ENCODE measurements around the gene RNF5. TPM values are rescaled to one million over a fixed set of nuclear protein-coding genes. Genes with fewer than 3 reads are reported as not detected.

The RNF5 gene
- total and polyA plus RNA-seq, 10 of the 15 experiments (the other 5 are each of a cell fraction or from before 2014, with no cell fraction given): 31.4 to 114 (median 62.8) TPM

DNA sequence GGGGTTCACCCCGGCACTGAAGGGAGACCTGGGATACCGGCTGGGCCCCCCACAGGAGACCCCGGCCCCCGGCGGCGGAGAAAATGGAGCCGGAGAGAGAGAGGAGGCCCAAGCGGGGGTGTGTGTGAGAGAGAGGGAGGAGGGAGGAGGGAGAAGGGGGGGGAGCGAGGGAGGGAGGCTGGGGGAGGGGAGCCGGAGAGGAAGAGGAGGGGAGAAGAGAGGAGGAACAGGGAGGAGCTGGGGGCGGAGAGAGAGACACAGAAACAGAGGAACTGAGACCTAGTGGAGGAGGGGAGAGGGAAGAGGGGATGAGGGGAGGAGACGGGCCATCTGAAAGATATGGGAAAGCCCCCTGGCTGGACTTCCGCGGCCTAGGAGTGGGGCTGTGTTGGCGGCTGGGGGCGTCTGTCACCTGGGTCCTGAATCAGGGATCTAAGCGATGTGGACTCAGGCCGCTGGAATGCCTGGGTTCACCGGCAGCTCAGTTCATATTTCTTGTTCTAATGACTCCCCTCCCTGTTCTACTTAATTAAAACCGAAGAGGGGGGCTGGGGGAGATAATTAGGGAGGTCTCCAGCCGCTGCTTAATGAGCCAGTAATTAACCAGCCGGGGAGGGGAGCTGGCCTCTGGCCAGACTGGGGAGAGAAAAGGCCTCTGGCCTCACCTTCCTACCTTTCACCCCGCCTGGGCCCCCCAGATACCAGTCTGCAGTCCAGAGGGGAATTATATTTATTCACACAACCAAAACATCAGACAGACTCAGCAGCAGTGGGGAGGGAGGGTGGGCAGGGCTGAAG, 12.0 kb downstream of the RNF5 start, which contains the start of gene PBX2 (continued):
- TF ChIP-seq, protein P1, sequence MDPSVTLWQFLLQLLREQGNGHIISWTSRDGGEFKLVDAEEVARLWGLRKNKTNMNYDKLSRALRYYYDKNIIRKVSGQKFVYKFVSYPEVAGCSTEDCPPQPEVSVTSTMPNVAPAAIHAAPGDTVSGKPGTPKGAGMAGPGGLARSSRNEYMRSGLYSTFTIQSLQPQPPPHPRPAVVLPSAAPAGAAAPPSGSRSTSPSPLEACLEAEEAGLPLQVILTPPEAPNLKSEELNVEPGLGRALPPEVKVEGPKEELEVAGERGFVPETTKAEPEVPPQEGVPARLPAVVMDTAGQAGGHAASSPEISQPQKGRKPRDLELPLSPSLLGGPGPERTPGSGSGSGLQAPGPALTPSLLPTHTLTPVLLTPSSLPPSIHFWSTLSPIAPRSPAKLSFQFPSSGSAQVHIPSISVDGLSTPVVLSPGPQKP (IDR thresholded peaks at IDR 0.05; ENCODE audit: low read depth, low read length): no peak
- TF ChIP-seq HCFC1 (IDR thresholded peaks at IDR 0.05; ENCODE audit: low read length): peak; percentile 46; the same call in 1 of the 2 replicates
- TF ChIP-seq POU2F2 (IDR thresholded peaks at IDR 0.05; ENCODE audit: borderline replicate concordance, low read depth, low read length): 0 out of 3 replicates have a peak, but pooled peaks have one; percentile 21
- peak; percentile 80; the same call in 1 of the 2 replicates for TF ChIP-seq POLR2AphosphoS5 (IDR thresholded peaks at IDR 0.05; ENCODE audit: low read length)
- peak; percentile 99 for TF ChIP-seq HDGF (IDR thresholded peaks at IDR 0.05)
- peak; percentile 70 for TF ChIP-seq POLR2A (IDR thresholded peaks at IDR 0.05; ENCODE audit: low read depth, low read length)
- TF ChIP-seq BRCA1 (IDR thresholded peaks at IDR 0.05; ENCODE audit: low read depth, low read length): no peak
- TF ChIP-seq EGR1 (IDR thresholded peaks at IDR 0.05; ENCODE audit: borderline replicate concordance in 1 of 2, low read depth in 2 of 2, low read length in 2 of 2): peak in 1 of 2 experiments; percentile 90; a peak in 2 of 3 replicates
- 0 out of 4 replicates have a peak, but pooled peaks of 1 of the 2 experiments have one; percentile 14 for TF ChIP-seq ETV6 (conservative IDR thresholded peaks at IDR 0.05 in 1 of 2, IDR thresholded peaks at IDR 0.05 in 1 of 2; ENCODE audit: borderline replicate concordance in 1 of 2, low read depth in 1 of 2)
- TF ChIP-seq SP1 (IDR thresholded peaks at IDR 0.05; ENCODE audit: low read depth, low read length): peak; percentile 64
- TF ChIP-seq ATF7 (IDR thresholded peaks at IDR 0.05; ENCODE audit: low read depth): peak; percentile 87
- TF ChIP-seq RAD51 (IDR thresholded peaks at IDR 0.05): no peak
- TF ChIP-seq, protein P2, sequence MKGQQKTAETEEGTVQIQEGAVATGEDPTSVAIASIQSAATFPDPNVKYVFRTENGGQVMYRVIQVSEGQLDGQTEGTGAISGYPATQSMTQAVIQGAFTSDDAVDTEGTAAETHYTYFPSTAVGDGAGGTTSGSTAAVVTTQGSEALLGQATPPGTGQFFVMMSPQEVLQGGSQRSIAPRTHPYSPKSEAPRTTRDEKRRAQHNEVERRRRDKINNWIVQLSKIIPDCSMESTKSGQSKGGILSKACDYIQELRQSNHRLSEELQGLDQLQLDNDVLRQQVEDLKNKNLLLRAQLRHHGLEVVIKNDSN (IDR thresholded peaks at IDR 0.05; ENCODE audit: borderline replicate concordance, extremely low read length, insufficient read depth, low read depth, low read length): no peak
- TF ChIP-seq PAX8 (IDR thresholded peaks at IDR 0.05): no peak
- TF ChIP-seq, protein P3, sequence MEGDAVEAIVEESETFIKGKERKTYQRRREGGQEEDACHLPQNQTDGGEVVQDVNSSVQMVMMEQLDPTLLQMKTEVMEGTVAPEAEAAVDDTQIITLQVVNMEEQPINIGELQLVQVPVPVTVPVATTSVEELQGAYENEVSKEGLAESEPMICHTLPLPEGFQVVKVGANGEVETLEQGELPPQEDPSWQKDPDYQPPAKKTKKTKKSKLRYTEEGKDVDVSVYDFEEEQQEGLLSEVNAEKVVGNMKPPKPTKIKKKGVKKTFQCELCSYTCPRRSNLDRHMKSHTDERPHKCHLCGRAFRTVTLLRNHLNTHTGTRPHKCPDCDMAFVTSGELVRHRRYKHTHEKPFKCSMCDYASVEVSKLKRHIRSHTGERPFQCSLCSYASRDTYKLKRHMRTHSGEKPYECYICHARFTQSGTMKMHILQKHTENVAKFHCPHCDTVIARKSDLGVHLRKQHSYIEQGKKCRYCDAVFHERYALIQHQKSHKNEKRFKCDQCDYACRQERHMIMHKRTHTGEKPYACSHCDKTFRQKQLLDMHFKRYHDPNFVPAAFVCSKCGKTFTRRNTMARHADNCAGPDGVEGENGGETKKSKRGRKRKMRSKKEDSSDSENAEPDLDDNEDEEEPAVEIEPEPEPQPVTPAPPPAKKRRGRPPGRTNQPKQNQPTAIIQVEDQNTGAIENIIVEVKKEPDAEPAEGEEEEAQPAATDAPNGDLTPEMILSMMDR (IDR thresholded peaks at IDR 0.05 in 2 of 3, conservative IDR thresholded peaks at IDR 0.05 in 1 of 3; ENCODE audit: control insufficient read depth in 2 of 3, extremely low read depth in 1 of 3, insufficient read depth in 1 of 3, low read depth in 3 of 3, low read length in 3 of 3): 0 out of 6 replicates have a peak, but pooled peaks of 1 of the 3 experiments have one; percentile 2
- TF ChIP-seq EP300 (IDR thresholded peaks at IDR 0.05; ENCODE audit: borderline replicate concordance in 1 of 2, control insufficient read depth in 1 of 2, low read depth in 2 of 2, low read length in 2 of 2): peak; percentile 22 to 27; a peak in 2 of 4 replicates
- peak; percentile 91 for TF ChIP-seq IKZF1 (conservative IDR thresholded peaks at IDR 0.05)
- no peak for TF ChIP-seq KLF5 (IDR thresholded peaks at IDR 0.05; ENCODE audit: partially characterized antibody)
- TF ChIP-seq, protein P4, sequence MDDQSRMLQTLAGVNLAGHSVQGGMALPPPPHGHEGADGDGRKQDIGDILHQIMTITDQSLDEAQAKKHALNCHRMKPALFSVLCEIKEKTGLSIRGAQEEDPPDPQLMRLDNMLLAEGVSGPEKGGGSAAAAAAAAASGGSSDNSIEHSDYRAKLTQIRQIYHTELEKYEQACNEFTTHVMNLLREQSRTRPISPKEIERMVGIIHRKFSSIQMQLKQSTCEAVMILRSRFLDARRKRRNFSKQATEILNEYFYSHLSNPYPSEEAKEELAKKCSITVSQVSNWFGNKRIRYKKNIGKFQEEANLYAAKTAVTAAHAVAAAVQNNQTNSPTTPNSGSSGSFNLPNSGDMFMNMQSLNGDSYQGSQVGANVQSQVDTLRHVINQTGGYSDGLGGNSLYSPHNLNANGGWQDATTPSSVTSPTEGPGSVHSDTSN (IDR thresholded peaks at IDR 0.05; ENCODE audit: insufficient replicate concordance, low read depth, low read length): peak; percentile 40
- TF ChIP-seq, protein P5, sequence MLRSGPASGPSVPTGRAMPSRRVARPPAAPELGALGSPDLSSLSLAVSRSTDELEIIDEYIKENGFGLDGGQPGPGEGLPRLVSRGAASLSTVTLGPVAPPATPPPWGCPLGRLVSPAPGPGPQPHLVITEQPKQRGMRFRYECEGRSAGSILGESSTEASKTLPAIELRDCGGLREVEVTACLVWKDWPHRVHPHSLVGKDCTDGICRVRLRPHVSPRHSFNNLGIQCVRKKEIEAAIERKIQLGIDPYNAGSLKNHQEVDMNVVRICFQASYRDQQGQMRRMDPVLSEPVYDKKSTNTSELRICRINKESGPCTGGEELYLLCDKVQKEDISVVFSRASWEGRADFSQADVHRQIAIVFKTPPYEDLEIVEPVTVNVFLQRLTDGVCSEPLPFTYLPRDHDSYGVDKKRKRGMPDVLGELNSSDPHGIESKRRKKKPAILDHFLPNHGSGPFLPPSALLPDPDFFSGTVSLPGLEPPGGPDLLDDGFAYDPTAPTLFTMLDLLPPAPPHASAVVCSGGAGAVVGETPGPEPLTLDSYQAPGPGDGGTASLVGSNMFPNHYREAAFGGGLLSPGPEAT (IDR thresholded peaks at IDR 0.05; ENCODE audit: low read depth): peak; percentile 88
- TF ChIP-seq MTA2 (IDR thresholded peaks at IDR 0.05; ENCODE audit: low read depth): peak; percentile 93
- TF ChIP-seq BACH1 (IDR thresholded peaks at IDR 0.05; ENCODE audit: borderline replicate concordance): peak; percentile 84

Data from GM12878 (cell line).